ENCODE data around the gene ZNF397.
"Not testable (repeated sequence)": the region's sequence is repeated elsewhere in the genome, so short reads cannot be mapped to it uniquely, and the experiment has no call there.

Gene ZNF397

GRCh38 chr18:35215026-35215425 lies 25.8 kb upstream of the ZNF397 start:
- no peak overlapping the region for H3K27ac ChIP-seq
- no peaks in the 10 kb centered on the region for H4K20me1 ChIP-seq
- no peaks in the 10 kb centered on the region for H3K36me3 ChIP-seq
- no peaks in the 10 kb centered on the region for H3K27me3 ChIP-seq
- no peak overlapping the region for H3K4me2 ChIP-seq
- H3K9me3 ChIP-seq (replicated peaks in 1 of 11), result no peaks in the 10 kb centered on the region
- TF ChIP-seq Cebpa-rat (IDR thresholded peaks at IDR 0.05), result no peak
- no peak overlapping the region for H3K9ac ChIP-seq
- peaks cover 0 to 8% (median 0%) of the 10 kb centered on the region in 10 experiments; a peak in 2 of 20 replicates for H3K4me1 ChIP-seq
- H3K4me3 ChIP-seq, result no peak overlapping the region

- H3K4me3 ChIP-seq; H3K36me3 ChIP-seq; H3K4me2 ChIP-seq; H3K27ac ChIP-seq; H4K20me1 ChIP-seq; H3K4me1 ChIP-seq; H3K27me3 ChIP-seq; H3K9me3 ChIP-seq (replicated peaks in 1 of 11); H3K9ac ChIP-seq: not testable (repeated sequence)
Observed at GRCh38 chr18:35216611-35217010, 24.2 kb upstream of the ZNF397 start.

DNA sequence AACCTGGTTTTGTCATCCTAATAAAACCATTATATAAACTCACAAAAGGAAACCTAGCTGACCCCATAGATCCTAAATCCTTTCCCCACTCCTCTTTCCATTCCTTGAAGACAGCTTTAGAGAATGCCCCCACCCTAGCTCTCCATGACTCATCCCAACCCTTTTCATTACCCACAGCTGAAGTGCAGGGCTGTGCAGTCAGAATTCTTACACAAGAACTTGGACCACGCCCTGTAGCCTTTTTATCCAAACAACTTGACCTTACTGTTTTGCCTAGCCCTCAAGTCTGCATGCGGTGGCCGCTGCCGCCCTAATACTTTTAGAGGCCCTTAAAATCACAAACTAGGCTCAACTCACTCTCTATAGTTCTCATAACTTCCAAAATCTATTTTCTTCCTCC lies 21.5 kb upstream of the ZNF397 start:
- not testable (repeated sequence) for H4K20me1 ChIP-seq; H3K36me3 ChIP-seq; H3K9me3 ChIP-seq (replicated peaks in 1 of 11); H3K4me3 ChIP-seq; H3K4me1 ChIP-seq; H3K9ac ChIP-seq; H3K27ac ChIP-seq; H3K27me3 ChIP-seq; H3K4me2 ChIP-seq

DNA sequence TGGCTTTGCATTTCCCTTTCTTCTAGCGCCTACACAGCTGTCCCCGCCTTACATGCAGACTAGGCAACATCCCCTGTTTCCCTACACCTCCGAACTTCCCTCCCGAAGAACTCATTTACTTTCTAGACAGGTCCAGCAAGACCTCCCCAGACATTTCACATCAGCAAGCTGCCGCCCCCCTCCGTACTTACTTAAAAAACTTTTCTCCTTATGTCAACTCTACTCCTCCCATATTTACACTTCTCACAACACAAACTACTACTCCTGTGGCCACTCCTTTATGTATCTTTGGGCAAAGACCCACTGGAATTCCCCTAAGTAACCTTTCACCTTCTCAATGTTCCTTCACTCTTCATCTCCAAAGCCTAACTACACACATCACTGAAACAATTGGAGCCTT lies 20.4 kb upstream of the ZNF397 start:
- Histone ChIP-seq H3K36me3 (no peaks in the 10 kb centered on the region), H3K27me3 (no peaks in the 10 kb centered on the region), H3K4me1 (no peaks in the 10 kb centered on the region; a peak in 1 of 20 replicates), H4K20me1 (no peaks in the 10 kb centered on the region), H3K9me3 (replicated peaks in 1 of 11) (no peaks in the 10 kb centered on the region), H3K4me3 (no peak overlapping the region), H3K9ac (no peak overlapping the region), H3K4me2 (no peak overlapping the region), H3K27ac (no peak overlapping the region)
- no peak for TF ChIP-seq Cebpa-rat (IDR thresholded peaks at IDR 0.05)

DNA sequence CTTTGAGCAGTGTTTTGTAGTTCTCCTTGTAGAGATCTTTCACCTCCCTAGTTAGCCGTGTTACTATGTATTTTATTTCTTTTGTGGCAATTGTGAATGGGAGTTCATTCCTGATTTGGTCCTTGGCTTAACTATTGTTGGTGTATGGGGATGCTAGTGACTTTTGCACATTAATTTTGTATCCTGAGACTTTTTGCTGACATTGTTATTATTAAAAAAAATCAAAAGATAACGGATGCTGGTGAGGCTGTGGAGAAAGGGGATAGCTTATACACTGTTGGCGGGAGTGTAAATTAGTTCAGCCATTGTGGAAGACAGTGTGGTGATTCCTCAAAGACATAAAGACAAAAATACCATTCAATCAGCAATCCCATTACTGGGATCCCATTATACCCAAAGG lies 17.0 kb upstream of the ZNF397 start:
- Histone ChIP-seq H3K36me3 (no peaks in the 10 kb centered on the region), H3K9ac (no peak overlapping the region), H3K9me3 (replicated peaks in 1 of 11) (peaks cover 0 to 6% (median 0%) of the 10 kb centered on the region in 11 experiments; a peak in 3 of 22 replicates), H3K27ac (no peak overlapping the region), H3K27me3 (no peaks in the 10 kb centered on the region), H3K4me1 (no peaks in the 10 kb centered on the region; a peak in 1 of 20 replicates), H3K4me2 (no peak overlapping the region), H3K4me3 (no peak overlapping the region), H4K20me1 (no peaks in the 10 kb centered on the region)
- TF ChIP-seq Cebpa-rat (IDR thresholded peaks at IDR 0.05), result no peak

DNA sequence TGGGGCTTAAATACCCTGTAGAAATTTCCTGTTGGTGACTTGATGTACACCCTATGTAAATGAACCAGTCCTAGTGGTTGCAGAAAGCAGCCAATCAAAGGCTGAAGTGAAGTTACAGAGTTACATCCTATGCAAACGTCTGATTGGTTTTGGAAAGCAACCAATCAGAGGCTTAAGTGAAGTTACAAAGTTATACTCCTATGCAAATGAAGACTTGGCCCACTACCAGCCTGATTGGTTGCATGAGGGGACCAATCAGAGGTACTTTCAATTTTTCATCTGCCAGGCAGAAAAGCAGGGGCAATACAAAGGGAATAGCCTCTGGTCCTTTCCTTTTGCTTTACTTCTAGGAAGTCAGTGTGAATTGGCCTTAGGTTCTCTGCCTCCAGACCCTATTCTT lies 13.6 kb upstream of the ZNF397 start:
- no peaks in the 10 kb centered on the region for H3K4me1 ChIP-seq
- H3K4me3 ChIP-seq, result no peak overlapping the region
- no peak for TF ChIP-seq Cebpa-rat (IDR thresholded peaks at IDR 0.05)

DNA sequence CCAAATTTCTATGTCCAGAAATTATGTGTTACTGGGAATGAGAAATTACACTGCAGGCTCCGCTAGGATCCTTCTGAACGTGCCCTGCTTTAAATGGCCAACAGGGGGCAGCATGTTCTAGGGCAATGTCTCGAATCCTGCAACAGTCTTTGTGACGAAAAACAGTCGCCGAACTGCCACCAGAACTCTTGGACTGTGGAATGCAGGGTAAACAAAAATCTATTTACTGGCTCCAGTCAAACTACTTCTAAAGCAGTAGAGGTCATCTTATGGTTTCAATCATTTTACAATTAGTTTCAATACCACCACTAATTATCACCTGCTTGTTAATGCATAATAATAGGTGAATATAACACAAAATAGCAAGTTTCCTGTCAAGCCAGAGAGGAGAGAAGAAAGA lies 9.8 kb upstream of the ZNF397 start:
- H4K20me1 ChIP-seq, result no peaks in the 10 kb centered on the region
- H3K27ac ChIP-seq, result no peak overlapping the region
- H3K4me3 ChIP-seq, result no peak overlapping the region
- no peaks in the 10 kb centered on the region for H3K27me3 ChIP-seq
- peak overlapping the region in 8 of 11 experiments; percentile 12 to 69 (median 36); a peak in 10 of 22 replicates for H3K4me2 ChIP-seq
- no peak overlapping the region for H3K9ac ChIP-seq
- H3K4me1 ChIP-seq, result no peaks in the 10 kb centered on the region
- no peaks in the 10 kb centered on the region for H3K36me3 ChIP-seq
- peaks cover 0 to 6% (median 0%) of the 10 kb centered on the region in 11 experiments; a peak in 3 of 22 replicates for H3K9me3 ChIP-seq (replicated peaks in 1 of 11)
- no peak for TF ChIP-seq Cebpa-rat (IDR thresholded peaks at IDR 0.05)

More for the DNA sequence above, 13.6 kb upstream of the ZNF397 start:
- no peaks in the 10 kb centered on the region for H3K27me3 ChIP-seq
- no peaks in the 10 kb centered on the region for H4K20me1 ChIP-seq
- H3K4me2 ChIP-seq, result no peak overlapping the region
- no peak overlapping the region for H3K9ac ChIP-seq
- no peak overlapping the region for H3K27ac ChIP-seq
- H3K9me3 ChIP-seq (replicated peaks in 1 of 11), result peaks cover 0 to 6% (median 0%) of the 10 kb centered on the region in 11 experiments; a peak in 3 of 22 replicates
- H3K36me3 ChIP-seq, result no peaks in the 10 kb centered on the region

- Histone ChIP-seq H4K20me1 (no peaks in the 10 kb centered on the region), H3K9me3 (replicated peaks in 1 of 11) (no peaks in the 10 kb centered on the region), H3K4me2 (no peak overlapping the region), H3K27me3 (no peaks in the 10 kb centered on the region), H3K36me3 (no peaks in the 10 kb centered on the region), H3K4me3 (no peak overlapping the region), H3K9ac (no peak overlapping the region), H3K4me1 (peaks cover 4 to 9% (median 6%) of the 10 kb centered on the region in 10 experiments; a peak in 19 of 20 replicates), H3K27ac (no peak overlapping the region)
- TF ChIP-seq Cebpa-rat (IDR thresholded peaks at IDR 0.05), result no peak
Observed at GRCh38 chr18:35236571-35237363, 4.1 kb upstream of the ZNF397 start.

DNA sequence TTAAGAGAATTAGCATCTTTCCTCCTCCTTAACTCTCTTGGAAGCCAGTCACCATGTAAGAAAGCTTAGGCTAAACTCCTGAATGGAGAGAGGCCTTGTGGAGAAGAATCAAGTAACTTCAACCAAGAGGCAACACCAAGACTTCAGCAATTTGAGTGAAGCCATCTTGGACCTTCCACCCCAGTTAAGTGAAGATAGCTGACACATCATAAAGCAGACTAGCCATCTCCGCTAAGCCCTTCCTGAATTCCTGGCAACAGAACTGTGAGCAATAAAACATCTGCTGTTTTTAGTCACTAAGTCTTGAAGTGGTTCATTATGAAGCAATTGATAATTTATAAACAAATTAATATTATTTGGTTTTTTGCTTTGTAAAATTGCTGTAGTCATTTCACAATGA lies 1.5 kb upstream of the ZNF397 start:
- no peak overlapping the region for H3K9ac ChIP-seq
- H3K27me3 ChIP-seq, result no peaks in the 10 kb centered on the region
- no peak overlapping the region for H3K4me3 ChIP-seq
- no peak overlapping the region for H3K27ac ChIP-seq
- H3K36me3 ChIP-seq, result peaks cover 20 to 22% (median 21%) of the 10 kb centered on the region in 11 experiments
- no peaks in the 10 kb centered on the region for H4K20me1 ChIP-seq
- TF ChIP-seq Cebpa-rat (IDR thresholded peaks at IDR 0.05), result no peak
- H3K9me3 ChIP-seq (replicated peaks in 1 of 11), result peaks cover 20 to 23% (median 21%) of the 10 kb centered on the region in 11 experiments
- peaks cover 4 to 19% (median 14%) of the 10 kb centered on the region in 10 experiments for H3K4me1 ChIP-seq
- H3K4me2 ChIP-seq, result no peak overlapping the region

GRCh38 chr18:35241448-35241804 lies 592 bp downstream of the ZNF397 start:
- no peak for TF ChIP-seq Cebpa-rat (IDR thresholded peaks at IDR 0.05)
- peaks cover 41 to 44% (median 42%) of the 10 kb centered on the region in 11 experiments for H3K9me3 ChIP-seq (replicated peaks in 1 of 11)
- H3K9ac ChIP-seq, result peak overlapping the region; percentile 90 to 96 (median 95)
- H3K4me3 ChIP-seq, result peak overlapping the region; percentile 64 to 82 (median 75)
- H3K27me3 ChIP-seq, result no peaks in the 10 kb centered on the region
- peak overlapping the region; percentile 65 to 90 (median 75) for H3K4me2 ChIP-seq
- peaks cover 41 to 43% (median 42%) of the 10 kb centered on the region in 11 experiments for H3K36me3 ChIP-seq
- H3K27ac ChIP-seq, result peak overlapping the region; percentile 93 to 98 (median 95)
- peaks cover 4 to 19% (median 14%) of the 10 kb centered on the region in 10 experiments for H3K4me1 ChIP-seq
- H4K20me1 ChIP-seq, result no peaks in the 10 kb centered on the region

Data from BLaER1 treated with 17β-estradiol and CSF1 and Interleukin-3, amounts not matched to agents 10 nM and 100 nM (cell line).